LNCAP (cell line): ENCODE results near the gene CCDC12.

Experiments
- TF ChIP-seq, protein P1 (sequence below): fragments of 450-650 bp; IDR thresholded peaks from 2 replicates; pipeline ENCODE4 v1.5.1; 2017; ENCODE audit warnings: mild to moderate bottlenecking

CCDC12 gene

GRCh38 chr3:47010910-47011309, 34.4 kb upstream of the CCDC12 start:
- TF ChIP-seq, protein P1, sequence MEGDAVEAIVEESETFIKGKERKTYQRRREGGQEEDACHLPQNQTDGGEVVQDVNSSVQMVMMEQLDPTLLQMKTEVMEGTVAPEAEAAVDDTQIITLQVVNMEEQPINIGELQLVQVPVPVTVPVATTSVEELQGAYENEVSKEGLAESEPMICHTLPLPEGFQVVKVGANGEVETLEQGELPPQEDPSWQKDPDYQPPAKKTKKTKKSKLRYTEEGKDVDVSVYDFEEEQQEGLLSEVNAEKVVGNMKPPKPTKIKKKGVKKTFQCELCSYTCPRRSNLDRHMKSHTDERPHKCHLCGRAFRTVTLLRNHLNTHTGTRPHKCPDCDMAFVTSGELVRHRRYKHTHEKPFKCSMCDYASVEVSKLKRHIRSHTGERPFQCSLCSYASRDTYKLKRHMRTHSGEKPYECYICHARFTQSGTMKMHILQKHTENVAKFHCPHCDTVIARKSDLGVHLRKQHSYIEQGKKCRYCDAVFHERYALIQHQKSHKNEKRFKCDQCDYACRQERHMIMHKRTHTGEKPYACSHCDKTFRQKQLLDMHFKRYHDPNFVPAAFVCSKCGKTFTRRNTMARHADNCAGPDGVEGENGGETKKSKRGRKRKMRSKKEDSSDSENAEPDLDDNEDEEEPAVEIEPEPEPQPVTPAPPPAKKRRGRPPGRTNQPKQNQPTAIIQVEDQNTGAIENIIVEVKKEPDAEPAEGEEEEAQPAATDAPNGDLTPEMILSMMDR, result no peak

- TF ChIP-seq, protein P1, result no peak
These were observed 33.7 kb upstream of the CCDC12 start for GRCh38 chr3:47010111-47010712.

- TF ChIP-seq, protein P1, result no peak
These were observed 32.9 kb upstream of the CCDC12 start for GRCh38 chr3:47009225-47010110.

DNA sequence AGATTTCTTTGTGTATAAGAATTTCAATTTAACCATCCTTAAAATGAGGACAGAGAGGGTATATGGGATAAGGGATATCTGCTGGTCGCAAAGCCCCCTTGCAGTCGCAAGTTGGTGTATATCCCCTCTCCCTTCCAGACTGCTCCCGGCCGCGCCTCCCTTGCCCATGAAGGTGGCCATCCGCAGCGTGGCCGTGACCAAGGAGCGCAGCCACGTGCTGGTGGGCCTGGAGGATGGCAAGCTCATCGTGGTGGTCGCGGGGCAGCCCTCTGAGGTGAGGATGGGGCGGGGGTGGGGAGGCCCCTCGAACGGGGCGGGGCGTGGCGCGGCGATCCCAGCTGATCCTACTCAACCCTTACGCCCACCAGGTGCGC, 32.3 kb upstream of the CCDC12 start:
- TF ChIP-seq, protein P1, result no peak

GRCh38 chr3:47008234-47008796, 31.8 kb upstream of the CCDC12 start:
- TF ChIP-seq, protein P1, result no peak

DNA sequence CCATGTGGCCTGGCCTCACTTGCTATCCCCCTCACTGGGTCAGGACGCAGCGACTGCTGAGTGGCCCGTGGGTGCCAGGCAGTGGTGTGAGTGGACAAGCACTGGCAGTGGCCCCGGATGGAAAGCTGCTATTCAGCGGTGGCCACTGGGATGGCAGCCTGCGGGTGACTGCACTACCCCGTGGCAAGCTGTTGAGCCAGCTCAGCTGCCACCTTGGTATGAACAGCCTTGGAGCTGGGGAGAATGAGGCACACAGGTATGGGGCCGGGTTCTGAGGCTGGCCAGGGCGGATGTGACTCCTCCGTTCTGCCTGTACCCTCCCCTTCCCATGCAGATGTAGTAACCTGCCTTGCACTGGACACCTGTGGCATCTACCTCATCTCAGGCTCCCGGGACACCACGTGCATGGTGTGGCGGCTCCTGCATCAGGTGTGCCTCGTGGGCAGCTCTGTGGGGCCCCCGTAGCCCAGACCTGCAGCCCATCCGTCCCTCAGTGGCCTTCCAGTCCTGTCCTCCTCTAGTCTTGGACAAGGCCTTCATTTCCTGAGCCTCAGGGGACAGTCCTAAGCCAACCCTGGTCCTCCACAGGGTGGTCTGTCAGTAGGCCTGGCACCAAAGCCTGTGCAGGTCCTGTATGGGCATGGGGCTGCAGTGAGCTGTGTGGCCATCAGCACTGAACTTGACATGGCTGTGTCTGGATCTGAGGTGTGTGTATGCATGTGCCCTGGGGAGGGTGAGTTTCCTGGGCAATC, 31.1 kb upstream of the CCDC12 start:
- TF ChIP-seq, protein P1, result no peak

DNA sequence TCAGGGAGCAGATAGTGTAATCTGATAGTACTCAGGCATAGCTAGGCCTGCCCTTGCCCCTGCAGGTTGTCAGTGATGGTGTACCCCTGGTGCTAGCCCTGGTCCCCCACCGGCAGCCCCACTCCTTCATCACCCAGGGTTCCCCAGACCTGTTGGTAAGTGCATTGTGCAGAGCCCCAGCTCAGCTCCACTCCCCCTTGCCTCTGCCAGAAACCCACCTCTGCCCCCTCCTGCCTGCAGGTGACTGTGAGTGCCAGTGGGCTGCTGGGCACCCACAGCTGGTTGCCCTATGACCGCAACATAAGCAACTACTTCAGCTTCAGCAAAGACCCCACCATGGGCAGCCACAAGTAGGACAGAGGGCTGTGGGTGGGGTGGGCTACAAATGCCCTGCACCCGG, 30.5 kb upstream of the CCDC12 start:
- TF ChIP-seq, protein P1, result no peak
